Osteoblast (primary cell): ENCODE data around the gene ABCD4. TPM values are rescaled to one million over a fixed set of nuclear protein-coding genes. Genes with fewer than 3 reads are reported as not detected.

Experiments
- DNase-seq: peaks from one replicate; pipeline ENCODE4 v3.0.0; 2011; ENCODE audit warnings: low spot score, mixed read lengths; ENCODE audit not compliant: insufficient read length; ENCODE audit errors: missing footprints
- H2AFZ ChIP-seq: 2 replicates; pipeline ENCODE4 v1.6.0; 2011; ENCODE audit warnings: mild to moderate bottlenecking, low read length
- H3K27ac ChIP-seq: 2 replicates; pipeline ENCODE4 v1.5.1; 2011; ENCODE audit warnings: mild to moderate bottlenecking, low read depth, low read length, moderate library complexity
- H3K27me3 ChIP-seq: 2 replicates; pipeline ENCODE4 v1.6.0; 2012; ENCODE audit warnings: mild to moderate bottlenecking, control low read depth, inconsistent platforms, low read length, moderate library complexity; ENCODE audit not compliant: insufficient read depth
- H3K36me3 ChIP-seq: 2 replicates; pipeline ENCODE4 v1.5.1; 2011; ENCODE audit warnings: mild to moderate bottlenecking, low read length, control low read depth, moderate library complexity; ENCODE audit not compliant: insufficient read depth
- H3K4me1 ChIP-seq: 2 replicates; pipeline ENCODE4 v1.5.1; 2011; ENCODE audit warnings: mild to moderate bottlenecking, low read length, control low read depth, moderate library complexity; ENCODE audit not compliant: insufficient read depth
- H3K4me2 ChIP-seq: 2 replicates; pipeline ENCODE4 v1.6.0; 2011; ENCODE audit warnings: mild to moderate bottlenecking, low read length; ENCODE audit not compliant: insufficient read depth
- H3K4me3 ChIP-seq: fragments of 200-600 bp; sonication (generic); 3 replicates; pipeline ENCODE4 v1.5.1; 2012; ENCODE audit warnings: mild to moderate bottlenecking, low read length, inconsistent platforms; ENCODE audit not compliant: insufficient read depth
- H3K79me2 ChIP-seq: 2 replicates; pipeline ENCODE4 v1.6.0; 2012; ENCODE audit warnings: mild to moderate bottlenecking, low read length, control low read depth, inconsistent platforms; ENCODE audit not compliant: insufficient read depth
- H3K9me3 ChIP-seq: 2 replicates; pipeline ENCODE4 v1.5.1; 2011; ENCODE audit warnings: low read depth, low read length, control low read depth
- H4K20me1 ChIP-seq: 2 replicates; pipeline ENCODE4 v1.6.0; 2012; ENCODE audit warnings: mild to moderate bottlenecking, low read length, control low read depth; ENCODE audit not compliant: insufficient read depth
- total RNA-seq: library from RNA; depleted of rRNA; stranded (reverse); fragments of >200 nt; gene quantifications from 2 replicates; pipeline ENCODE4 v1.2.3, GENCODE V29; 2012
- TF ChIP-seq, protein P1 (sequence below): IDR thresholded peaks from 2 replicates; pipeline ENCODE4 v1.5.1; 2011; ENCODE audit warnings: mild to moderate bottlenecking, low read depth, low read length, moderate library complexity; ENCODE audit errors: extremely low read depth

ABCD4 gene
- total RNA-seq, 1 donor, result 38.7 TPM

DNA sequence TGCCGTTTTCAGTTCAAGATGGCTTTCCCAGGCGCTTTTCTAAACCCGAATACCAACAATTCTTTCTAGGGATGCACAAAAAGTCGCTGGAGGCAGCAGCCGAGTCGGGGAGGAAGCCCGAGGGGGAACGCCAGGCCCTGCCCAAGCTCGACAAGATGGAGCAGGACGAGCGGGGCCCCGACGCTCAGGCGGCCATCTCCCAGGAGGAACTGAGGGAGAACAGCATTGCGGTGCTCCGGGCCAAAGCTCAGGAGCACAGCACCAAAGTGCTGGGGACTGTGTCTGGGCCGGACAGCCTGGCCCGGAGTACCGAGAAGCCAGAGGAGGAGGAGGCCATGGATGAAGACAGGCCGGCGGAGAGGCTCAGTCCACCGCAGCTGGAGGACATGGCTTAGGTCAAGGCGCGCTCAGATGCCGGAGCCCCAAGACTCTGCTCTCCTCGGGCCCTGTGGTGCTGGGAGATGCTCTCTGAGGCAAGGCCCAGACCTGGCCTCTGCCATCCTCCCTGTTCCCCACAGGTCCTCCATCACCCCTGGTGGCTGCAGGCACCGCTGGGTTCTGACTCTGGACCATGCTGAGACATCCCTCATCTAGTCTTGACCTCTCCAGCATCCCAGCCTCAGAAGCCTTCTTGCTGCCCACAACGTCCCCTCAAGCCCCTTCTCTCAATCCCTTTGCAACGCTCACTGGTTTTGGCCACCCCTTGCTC is 42.1 kb downstream of the ABCD4 start:
- DNase-seq, result peak; percentile 68
- H2AFZ ChIP-seq, result no peak overlapping the region
- no peak overlapping the region for H3K27ac ChIP-seq
- no peaks in the 10 kb centered on the region for H4K20me1 ChIP-seq
- no peaks in the 10 kb centered on the region for H3K36me3 ChIP-seq
- H3K4me2 ChIP-seq, result no peak overlapping the region
- H3K4me1 ChIP-seq, result peaks cover 11% of the 10 kb centered on the region
- H3K9me3 ChIP-seq, result no peaks in the 10 kb centered on the region
- peaks cover 18% of the 10 kb centered on the region for H3K27me3 ChIP-seq
- TF ChIP-seq, protein P1, sequence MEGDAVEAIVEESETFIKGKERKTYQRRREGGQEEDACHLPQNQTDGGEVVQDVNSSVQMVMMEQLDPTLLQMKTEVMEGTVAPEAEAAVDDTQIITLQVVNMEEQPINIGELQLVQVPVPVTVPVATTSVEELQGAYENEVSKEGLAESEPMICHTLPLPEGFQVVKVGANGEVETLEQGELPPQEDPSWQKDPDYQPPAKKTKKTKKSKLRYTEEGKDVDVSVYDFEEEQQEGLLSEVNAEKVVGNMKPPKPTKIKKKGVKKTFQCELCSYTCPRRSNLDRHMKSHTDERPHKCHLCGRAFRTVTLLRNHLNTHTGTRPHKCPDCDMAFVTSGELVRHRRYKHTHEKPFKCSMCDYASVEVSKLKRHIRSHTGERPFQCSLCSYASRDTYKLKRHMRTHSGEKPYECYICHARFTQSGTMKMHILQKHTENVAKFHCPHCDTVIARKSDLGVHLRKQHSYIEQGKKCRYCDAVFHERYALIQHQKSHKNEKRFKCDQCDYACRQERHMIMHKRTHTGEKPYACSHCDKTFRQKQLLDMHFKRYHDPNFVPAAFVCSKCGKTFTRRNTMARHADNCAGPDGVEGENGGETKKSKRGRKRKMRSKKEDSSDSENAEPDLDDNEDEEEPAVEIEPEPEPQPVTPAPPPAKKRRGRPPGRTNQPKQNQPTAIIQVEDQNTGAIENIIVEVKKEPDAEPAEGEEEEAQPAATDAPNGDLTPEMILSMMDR, result no peak
- H3K4me3 ChIP-seq, result no peak overlapping the region
- H3K79me2 ChIP-seq, result no peaks in the 10 kb centered on the region

DNA sequence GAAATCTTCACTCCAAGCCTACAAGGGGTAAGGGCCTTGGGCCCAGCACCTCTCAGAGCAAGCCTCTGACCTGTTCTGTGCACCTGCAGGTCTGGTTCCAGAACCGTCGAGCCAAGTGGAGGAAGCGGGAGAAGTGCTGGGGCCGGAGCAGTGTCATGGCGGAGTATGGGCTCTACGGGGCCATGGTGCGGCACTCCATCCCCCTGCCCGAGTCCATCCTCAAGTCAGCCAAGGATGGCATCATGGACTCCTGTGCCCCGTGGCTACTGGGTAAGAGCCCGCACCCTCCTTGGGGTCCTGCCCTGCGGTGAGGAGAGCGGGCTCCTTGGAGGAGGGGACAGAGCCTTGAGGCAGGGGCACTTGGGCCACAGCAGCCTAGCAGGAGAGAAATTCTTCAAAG is 43.2 kb downstream of the ABCD4 start:
- Histone ChIP-seq H4K20me1 (no peaks in the 10 kb centered on the region), H2AFZ (no peak overlapping the region), H3K4me2 (no peak overlapping the region), H3K27ac (no peak overlapping the region), H3K4me1 (peaks cover 11% of the 10 kb centered on the region), H3K4me3 (no peak overlapping the region), H3K36me3 (no peaks in the 10 kb centered on the region), H3K79me2 (no peaks in the 10 kb centered on the region), H3K9me3 (no peaks in the 10 kb centered on the region), H3K27me3 (peaks cover 18% of the 10 kb centered on the region)
- DNase-seq, result no peak
- TF ChIP-seq, protein P1, result no peak

DNA sequence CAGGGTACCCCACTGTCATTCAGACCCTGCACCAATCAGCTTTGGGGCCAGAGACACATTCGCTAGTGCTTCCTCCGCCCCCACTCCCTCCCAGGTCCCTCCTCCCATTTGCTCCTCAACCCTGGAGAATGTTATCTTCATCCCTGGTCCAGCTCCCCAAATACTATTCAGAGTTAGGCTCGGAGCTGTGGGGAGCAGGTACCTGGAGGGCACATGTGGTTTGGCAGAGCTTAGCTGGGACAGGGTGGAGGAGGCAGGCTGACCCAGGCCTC is 44.0 kb downstream of the ABCD4 start:
- Histone ChIP-seq H3K4me1 (peaks cover 11% of the 10 kb centered on the region), H3K27me3 (peaks cover 18% of the 10 kb centered on the region), H3K27ac (no peak overlapping the region), H3K9me3 (no peaks in the 10 kb centered on the region), H3K4me3 (peak overlapping the region; percentile 74), H4K20me1 (no peaks in the 10 kb centered on the region), H2AFZ (no peak overlapping the region), H3K4me2 (peak overlapping the region; percentile 85), H3K79me2 (no peaks in the 10 kb centered on the region), H3K36me3 (no peaks in the 10 kb centered on the region)
- peak; percentile 68 for DNase-seq
- TF ChIP-seq, protein P1, result no peak

DNA sequence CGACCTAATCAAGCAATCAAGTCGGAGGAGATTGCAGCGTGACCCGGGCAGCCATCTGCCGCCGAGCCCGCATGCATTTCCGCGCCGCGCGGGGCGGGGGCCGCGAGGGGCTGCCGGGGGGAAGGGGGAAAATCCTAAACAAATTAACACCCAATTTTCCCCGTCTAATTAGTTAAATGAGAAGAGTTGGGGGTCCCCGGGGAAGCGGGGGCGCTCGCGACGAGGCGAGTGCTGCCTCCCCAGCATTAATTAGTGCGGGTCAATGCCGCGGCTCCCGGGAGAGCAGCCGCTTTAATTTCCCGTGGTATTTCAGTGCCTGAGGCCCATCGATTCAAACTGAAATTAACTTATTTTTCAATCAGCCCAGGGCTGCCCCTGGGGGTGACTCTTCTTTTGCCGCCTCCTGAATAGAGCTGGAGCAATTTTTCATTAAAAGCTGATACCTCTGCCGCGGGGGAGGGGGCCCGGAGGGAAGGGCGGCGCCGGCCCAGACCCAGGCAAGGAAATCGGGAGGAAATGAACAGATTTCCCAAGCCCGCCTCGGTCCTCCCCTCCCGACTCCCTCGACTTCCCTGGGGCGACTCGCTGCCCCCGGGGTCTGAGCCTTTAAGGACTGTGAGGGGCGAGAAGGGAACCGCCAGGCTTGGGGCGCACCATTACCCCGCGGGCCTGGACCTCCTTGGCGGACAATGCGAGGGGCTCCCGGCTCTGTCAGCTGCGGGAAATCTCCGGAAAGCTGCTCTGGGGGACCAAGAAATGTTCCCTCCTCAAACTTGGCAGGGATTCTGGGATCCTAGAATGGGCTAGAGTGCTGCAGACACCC is 44.6 kb downstream of the ABCD4 start:
- Histone ChIP-seq H3K4me1 (peaks cover 11% of the 10 kb centered on the region), H3K27ac (no peak overlapping the region), H3K36me3 (no peaks in the 10 kb centered on the region), H3K79me2 (no peaks in the 10 kb centered on the region), H3K4me2 (peak overlapping the region; percentile 85), H2AFZ (peak overlapping the region; percentile 35), H3K27me3 (peaks cover 18% of the 10 kb centered on the region), H3K9me3 (no peaks in the 10 kb centered on the region), H4K20me1 (no peaks in the 10 kb centered on the region), H3K4me3 (peak overlapping the region; percentile 74)
- TF ChIP-seq, protein P1, result no peak
- DNase-seq, result peak; percentile 90
